Epidermal melanocyte (primary cell): Measurements from ENCODE around the gene PLCB1.

Experiments used
- DNase-seq: peaks from one replicate; pipeline ENCODE4 v3.0.0; 2011; ENCODE audit warnings: low spot score; ENCODE audit not compliant: insufficient read length

Gene PLCB1

DNA sequence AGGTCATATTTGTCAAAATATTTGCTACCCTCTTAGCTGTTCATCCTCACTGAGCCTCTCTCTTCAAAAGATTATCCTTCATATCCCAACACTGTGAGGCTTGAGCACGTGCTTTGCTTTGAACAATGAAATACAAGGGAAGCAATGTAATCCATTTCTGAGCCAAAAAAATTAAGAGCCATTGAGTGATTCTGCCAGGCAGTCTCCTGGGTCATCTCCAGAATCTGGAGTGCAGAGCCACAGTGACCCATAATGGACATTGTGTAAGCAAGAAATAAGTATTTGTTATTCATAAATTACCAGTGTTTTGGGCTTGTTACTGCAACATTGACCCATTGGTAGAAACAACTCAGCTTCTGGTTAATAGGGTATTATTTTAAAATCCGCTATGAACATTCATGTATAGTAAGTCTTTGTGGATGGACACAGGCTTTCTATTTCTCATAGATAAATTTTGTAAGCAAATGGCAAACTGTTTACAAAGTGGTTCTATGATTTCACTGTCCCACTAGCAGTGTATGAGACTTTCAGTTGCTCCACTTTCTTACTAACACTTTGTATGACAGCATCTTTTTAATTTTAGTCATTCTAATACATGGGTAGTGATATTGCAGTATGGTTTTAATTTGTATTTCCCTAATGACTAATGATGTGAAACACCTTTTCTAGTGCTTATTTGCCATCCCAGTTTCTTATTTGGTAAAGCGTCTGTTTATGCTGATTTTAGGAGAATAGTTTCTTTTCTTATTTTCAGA is 358.2 kb downstream of the PLCB1 start:
- DNase-seq: no peak

DNA sequence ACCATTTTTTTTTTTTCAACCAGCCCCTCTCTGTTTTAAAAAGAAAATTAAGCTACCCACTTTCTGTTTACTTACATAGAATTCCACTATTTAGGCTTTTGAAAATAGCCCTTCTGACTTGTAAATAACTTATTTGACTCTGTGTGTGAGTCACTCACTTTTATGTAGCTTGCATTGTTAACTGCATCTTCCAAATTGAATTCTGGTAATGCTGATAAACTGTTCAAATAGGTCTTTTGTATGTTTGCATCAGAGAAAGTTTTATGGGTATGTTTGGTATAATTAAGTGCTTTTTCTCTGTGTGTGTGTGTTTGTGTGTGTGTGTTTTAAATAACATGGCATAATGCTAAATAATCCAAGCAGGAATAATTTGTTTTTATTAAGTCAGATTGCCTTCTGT is 360.1 kb downstream of the PLCB1 start:
- DNase-seq: no peak

DNA sequence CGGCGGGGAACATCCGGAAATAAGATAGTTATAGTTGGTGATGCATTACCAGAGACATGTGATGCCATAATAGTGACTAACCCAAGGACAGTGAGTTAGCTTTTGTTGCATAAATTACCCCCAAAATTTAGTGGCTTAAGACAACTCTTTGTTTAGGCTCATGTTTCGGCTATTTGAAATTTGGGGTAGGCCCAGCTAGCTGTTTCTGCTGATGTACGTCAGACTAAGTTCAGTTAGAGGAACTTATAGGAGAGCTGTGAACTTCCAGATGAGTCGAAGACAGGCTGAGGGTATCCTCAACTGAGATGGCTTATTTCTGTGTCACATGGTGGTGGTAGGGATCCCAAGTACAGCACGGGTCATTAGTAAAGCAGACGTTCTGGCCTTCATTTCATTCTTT is 366.5 kb downstream of the PLCB1 start:
- no peak for DNase-seq

DNA sequence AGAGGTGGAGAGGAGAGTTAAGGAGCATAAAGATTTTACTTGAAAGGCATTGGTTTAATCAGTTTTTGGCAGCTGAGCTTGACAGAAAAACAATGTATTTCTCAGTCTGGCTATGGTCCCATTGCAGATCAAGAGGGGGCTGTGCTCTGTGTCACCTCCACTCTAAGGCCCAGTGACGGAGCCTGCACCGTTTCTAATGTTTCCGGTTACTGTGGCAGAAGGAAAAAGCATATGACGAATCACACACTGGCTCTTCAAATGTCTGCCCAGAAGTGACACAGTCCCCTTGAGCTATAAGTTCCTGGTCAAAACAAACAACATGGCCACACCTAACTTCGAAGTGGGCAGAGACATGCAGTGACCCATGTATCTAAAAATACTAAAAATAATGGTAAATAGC is 372.0 kb downstream of the PLCB1 start:
- no peak for DNase-seq

DNA sequence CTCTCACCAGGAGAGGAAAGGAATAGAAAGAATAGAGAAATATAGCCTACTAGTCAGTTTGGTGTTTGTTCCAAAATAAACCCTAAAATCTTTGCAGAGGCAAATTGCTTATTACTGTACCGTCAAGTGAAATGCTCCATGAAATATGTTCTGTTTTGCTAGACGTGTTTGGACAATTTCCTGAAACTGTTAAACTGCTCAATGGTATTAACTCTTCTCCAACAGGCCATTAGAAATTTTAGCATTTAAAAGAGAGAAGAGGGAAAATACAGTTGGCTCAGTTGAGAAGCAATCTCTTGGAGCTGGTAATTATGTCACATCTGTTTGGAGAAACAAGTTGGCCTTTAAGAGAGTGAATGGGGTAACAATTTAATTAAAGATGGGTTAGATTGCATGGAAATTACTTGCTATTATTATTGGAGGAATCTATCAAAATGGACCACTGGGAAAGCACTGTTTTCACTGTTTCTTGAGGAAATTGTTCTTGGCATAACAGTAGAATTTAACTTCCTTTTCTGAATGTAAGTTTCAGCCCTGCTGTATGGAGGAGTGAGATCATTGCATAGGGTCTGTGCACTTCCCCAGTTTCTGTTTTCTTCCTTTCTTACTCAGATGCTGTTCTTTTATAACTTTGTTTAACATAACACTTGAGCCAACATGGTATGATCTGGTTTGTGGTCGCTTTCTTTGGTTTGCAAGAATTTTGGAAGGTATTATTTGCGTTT is 373.6 kb downstream of the PLCB1 start:
- no peak for DNase-seq

DNA sequence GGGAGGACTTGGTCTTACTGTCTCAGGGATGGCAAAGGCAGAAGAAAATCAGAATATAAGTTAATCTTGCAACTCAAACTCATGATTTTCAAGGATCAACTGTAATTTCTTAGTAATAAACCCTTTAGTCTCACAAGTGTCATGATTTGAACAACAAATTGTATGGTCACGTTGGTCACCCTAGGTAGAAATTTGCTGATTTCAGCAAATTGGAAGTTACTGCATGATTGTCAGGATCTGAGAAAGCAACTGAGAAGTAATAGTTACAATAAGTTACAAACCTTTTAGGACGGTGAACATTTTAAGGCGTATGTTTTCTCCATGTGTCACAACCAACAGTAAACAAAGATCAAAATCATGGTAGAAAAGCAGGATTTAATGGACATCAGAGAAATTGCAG is 375.2 kb downstream of the PLCB1 start:
- no peak for DNase-seq

DNA sequence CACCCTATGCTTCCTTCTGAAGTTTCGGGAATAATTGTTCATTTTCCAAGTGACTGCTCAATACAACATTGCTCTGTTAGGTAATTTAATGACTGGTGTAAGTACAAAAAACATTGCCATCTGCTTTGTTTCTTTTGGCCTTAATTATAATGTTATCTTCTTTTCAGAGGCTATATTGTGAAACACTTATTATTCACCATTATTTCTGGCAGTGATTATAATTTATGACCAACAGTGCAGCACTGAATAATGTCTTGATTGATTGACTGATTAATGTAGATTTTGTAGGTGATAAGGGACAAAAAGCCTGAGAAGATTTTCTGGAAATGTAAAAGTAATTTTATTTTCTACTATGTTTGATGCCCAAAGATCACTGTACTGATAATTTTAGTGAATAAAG is 377.7 kb downstream of the PLCB1 start:
- DNase-seq: no peak

DNA sequence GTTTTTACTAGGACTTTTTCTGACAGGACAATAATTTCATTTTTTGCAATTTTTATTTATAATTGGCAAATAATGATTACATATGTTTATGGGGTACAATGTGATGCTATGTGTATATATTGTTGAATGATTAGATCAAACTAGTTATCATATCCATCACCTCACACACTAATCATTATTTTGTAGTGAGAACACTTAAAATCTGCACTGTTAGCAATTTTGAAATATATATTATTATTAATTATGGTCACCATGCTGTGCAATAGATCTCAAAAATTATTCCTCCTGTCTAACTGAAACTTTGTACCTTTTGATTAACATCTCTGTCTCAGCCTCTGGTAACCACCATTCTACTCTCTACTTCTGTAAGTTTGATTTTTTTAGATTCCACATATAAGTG is 378.7 kb downstream of the PLCB1 start:
- DNase-seq: no peak

DNA sequence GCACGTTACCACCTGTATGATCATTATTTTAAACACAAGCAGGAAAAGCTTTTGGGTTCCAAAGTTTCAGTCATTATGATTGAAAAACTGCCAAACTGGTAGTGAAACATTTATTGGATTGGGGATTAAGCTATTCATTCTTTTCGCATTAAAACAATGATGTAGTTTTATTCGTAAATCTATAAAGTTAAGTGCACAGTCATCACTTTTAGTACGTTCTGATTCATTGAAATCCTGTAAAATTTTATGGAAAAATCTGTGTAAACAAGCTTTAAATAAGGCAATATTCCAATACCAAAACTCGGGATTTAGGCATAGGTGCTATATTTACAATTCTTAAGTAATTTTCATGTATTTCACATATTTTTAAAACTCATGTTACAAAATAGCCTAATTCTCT is 379.9 kb downstream of the PLCB1 start:
- DNase-seq: no peak

DNA sequence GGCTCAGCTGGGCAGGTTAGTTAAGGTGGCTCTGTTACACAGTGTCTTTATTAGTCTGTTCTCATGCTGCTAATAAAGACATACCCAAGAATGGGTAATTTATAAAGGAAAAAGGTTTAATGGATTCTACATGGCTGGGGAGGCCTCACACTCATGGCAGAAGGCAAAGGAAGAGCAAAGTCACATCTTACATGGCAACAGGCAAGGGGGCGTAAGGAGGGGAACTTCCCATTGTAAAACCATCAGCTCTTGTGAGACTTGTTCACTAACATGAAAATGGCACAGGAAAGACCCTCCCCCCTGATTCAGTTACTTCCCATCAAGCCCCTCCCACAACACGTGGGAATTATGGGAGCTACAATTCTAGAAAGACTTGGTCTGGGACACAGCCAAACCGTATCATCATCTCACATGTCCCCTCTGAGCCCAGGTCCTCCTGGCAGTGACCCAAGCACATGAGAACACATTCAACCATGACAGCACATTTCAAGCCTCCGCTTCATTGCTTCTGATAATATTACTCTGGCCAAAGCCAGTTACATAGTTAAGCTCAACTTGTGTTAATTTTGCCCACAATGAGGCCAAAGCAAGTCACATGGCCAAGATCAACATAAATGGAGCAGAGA is 383.9 kb downstream of the PLCB1 start:
- DNase-seq: no peak

DNA sequence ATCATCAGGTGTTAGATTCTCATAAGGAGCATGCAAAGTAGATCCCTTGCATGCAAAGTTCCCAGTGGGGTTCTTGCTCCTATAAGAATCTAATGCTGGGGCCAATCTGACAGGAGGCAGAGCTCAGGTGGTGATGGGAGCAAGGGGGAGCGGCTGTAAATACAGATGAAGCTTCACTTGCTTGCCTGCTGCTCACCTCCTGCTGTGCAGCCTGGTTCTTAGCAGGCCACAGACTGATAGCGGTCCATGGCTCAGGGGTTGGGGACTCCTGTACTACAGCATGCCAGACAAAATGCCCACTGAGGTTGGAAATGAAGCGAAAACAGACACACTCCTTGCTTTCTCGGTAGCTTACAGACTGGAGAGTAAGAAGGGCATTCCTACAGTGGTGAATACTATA is 386.8 kb downstream of the PLCB1 start:
- DNase-seq: no peak

DNA sequence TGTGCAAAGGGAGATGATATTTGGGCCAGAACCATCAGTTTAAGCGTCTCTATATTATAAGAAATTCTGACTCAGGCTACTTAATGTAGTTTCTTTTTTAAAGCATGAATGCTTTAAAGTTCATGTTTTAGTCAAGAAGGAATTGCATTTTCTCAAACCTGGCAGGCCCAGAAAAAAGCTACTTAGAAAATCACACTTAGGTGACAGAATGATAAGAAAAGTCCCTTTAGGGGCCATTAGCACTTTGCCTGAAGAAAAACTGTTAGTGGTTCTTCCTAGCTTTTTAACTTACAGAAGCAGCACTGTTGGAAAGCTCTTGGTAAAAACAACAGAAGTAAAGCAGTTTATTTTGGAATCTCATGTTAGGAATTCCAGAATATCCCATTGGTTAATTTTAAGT is 387.8 kb downstream of the PLCB1 start:
- DNase-seq: no peak

DNA sequence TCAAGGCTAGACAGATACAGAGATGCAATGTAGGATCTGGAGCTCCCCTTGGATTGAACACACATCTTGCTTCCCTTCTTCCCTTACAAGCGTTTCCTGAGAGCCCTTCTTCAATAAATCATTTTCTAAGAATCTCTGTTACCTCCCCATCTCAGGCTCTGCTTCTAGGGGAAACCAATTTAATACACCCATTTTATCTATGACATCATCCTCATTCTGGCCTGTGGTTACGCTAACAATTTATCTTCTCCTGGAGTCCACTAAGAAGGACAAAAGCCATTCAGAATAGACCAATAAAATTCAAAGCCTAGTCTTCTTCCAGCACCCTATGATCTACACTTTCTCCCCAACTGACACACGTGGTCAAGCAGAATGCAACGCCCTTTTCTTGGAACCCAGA is 390.1 kb downstream of the PLCB1 start:
- no peak for DNase-seq

DNA sequence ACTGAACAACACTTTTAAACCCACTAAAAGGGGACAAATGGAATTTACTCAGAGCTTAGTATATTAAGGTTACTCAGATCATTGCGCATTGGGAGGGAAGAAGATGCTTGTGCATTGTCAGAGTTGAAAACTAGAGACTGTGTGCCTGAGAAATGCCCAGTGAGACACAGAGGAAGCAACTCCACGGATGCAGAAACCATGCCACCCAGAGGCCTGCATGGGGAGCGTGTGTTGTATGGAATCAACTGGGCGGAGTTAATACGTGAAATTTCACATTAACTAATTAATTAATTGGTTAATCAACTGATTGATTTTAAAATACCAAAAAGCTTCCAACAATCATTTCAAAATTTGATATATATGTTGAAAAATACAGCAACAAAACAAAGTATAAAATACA is 391.6 kb downstream of the PLCB1 start:
- DNase-seq: no peak

DNA sequence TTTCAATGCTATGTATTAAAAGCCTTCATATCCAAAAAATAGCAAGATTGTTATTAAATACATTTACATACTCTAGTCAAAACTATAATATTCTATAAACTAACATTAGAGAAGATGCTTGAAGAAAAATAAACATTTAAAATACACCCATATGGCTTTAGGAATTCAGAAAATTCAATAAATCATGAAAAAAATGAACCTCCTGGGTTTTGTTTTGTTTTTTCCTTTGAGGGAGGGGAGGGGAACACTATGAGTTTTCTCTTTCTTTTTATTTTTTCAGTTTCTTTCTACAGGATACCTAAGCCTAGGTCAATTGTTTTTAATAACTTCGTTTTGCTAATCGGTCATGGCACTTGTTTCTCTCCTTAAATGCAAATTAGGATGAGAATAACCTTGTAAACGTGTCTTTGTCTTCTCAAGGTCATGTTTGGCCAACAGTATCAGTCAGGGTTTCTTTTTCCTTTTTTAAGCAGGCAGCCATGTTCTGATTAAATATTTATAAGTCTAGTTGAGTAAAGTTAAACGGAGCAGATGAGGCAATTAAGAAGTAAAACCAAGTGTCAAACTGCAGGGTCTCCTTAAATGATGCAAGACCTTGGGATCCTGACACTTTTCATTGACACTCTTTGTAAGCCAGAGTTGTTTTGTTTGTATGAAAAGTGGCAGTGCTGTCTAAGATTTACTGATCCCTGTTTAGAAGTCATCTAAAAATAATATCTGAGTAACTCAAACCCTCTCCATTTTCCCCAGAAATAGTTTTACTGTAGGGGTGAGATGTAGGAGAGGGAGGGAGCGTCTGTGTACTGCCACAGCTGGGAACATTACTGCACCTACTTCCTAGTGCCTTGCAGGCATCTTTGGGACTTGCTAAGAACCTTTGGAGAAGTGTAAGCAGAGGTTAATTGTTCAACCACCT is 392.3 kb downstream of the PLCB1 start:
- no peak for DNase-seq

DNA sequence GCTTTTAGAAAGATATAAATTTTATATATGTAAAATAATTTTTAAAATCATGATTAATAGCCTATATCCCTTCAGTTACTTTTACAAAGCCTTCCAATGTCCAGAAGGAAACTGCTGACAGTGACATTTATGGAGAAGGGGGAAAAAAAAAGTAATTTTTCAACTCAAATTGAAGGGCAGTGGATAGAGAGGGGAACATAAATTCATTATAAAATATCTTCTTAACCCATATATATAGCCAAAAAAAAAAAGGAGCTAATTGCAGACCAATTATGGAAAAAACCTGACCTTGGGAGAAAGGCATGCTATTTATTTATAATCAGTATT is 392.9 kb downstream of the PLCB1 start:
- DNase-seq: no peak

DNA sequence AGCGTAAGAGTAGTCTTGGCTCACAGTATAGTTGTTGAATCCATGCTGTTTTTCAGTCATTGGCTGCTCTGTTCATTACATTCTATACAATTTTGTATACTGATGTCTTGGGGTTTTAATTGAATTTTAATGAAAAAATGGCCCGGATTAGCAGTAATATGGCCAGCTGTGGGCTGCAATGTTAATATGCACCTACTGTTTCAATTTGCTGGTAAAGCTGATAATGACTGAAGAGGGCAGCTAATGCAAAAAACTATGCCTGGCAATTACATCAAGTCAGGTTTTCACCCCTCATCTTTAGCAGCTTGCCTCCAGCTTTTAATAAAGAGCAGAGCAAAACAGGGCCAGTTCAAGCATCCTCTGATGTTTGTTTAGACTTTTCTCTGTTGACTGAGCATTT is 394.5 kb downstream of the PLCB1 start:
- no peak for DNase-seq

DNA sequence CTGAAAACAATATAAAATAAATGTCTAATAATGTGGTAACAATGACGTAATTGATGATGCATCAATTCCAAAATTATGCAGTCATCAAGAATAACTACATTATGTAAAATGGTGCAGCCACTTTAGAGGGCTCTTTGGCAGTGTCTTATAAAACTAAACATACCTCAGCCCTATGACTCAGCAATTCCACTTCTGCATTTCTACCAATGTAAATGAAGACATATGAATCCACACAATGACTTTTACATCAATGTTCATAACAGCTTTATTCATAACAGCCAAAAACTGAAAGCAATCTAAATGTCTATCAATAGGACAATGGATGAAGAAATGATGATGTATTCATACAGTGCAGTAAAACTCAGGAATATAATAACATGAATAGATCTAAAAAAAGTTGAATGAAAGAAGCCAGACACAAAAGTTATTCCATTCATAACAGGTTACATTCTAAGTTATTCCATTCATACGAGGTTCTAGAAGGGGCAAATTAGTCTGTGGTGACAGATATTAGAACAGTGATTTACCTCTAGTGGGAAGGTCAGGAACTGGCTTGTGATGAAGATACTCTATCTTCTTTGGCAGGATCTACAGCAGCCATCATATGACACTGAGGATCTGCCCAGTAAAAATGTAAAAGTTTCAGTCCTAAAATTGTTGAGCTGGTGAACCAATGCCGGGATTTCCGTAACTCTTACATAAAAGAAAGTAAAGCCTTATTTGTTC is 396.1 kb downstream of the PLCB1 start:
- no peak for DNase-seq

DNA sequence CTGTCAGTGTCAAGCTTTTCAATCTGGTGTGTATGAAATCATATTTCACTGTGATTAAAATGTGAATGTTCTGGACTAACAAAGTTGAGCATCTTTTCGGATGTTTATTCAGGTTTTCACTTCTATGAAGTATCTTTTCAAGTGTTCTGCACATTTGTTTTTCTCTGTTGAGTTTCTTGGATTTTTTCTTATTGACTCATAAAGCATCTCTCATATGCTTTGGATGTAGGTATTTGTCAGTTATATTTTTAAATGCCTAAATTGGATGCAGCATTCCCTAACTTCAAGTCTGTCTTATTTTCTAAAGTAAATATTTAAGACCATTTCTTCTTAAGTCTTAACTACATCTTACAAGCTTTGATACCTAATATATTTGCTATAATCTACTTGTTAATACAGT is 398.0 kb downstream of the PLCB1 start:
- no peak for DNase-seq

DNA sequence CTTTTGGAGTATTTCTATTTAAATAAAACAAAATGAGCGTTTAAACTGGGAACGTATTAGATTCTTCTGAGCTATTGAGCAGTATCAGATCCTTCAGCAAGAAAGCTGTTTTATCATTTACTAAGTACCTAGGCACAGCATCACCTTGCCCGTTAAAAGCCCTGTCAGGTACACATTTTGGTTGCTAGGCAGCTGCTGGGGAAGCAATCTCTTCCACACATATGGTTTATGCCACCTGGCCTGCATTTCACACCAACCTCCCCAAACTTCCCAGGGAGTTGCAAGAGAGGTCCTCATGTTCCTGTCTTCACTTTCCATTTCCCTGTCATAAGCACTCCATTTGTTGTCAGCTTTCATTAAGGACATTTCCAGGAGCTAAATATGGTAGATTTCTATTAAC is 400.1 kb downstream of the PLCB1 start:
- no peak for DNase-seq
